ENCODE measurements around the gene ALG11. TPM values are rescaled to one million over a fixed set of nuclear protein-coding genes. Genes with fewer than 3 reads are reported as not detected.
"Not testable (repeated sequence)": the region's sequence is repeated elsewhere in the genome, so short reads cannot be mapped to it uniquely, and the experiment has no call there.

Gene ALG11
- polyA plus RNA-seq, 1 experiment: 19.6 TPM

- no peak for DNase-seq (ENCODE audit: low read depth, low spot score)
- Histone ChIP-seq H3K27me3 (ENCODE audit: control insufficient read depth, insufficient read depth, low read length) (peaks cover 6% of the 10 kb centered on the region), H3K9me3 (ENCODE audit: control insufficient read depth, insufficient read depth, low read length) (no peaks in the 10 kb centered on the region), H3K27ac (ENCODE audit: low read depth, low read length) (no peak overlapping the region), H3K4me3 (ENCODE audit: low read depth, low read length) (no peak overlapping the region)
- POLR2A ChIA-PET: no interaction called here
- TF ChIP-seq, protein P1, sequence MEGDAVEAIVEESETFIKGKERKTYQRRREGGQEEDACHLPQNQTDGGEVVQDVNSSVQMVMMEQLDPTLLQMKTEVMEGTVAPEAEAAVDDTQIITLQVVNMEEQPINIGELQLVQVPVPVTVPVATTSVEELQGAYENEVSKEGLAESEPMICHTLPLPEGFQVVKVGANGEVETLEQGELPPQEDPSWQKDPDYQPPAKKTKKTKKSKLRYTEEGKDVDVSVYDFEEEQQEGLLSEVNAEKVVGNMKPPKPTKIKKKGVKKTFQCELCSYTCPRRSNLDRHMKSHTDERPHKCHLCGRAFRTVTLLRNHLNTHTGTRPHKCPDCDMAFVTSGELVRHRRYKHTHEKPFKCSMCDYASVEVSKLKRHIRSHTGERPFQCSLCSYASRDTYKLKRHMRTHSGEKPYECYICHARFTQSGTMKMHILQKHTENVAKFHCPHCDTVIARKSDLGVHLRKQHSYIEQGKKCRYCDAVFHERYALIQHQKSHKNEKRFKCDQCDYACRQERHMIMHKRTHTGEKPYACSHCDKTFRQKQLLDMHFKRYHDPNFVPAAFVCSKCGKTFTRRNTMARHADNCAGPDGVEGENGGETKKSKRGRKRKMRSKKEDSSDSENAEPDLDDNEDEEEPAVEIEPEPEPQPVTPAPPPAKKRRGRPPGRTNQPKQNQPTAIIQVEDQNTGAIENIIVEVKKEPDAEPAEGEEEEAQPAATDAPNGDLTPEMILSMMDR (IDR thresholded peaks at IDR 0.05; ENCODE audit: low read depth, low read length): no peak
- CTCF ChIA-PET: no interaction called here
These were observed 33.2 kb upstream of the ALG11 start for GRCh38 chr13:51978796-51979556.

GRCh38 chr13:51980908-51981307 lies 31.3 kb upstream of the ALG11 start:
- CTCF ChIA-PET: no interaction called here
- POLR2A ChIA-PET: no interaction called here
- TF ChIP-seq, protein P1 (IDR thresholded peaks at IDR 0.05; ENCODE audit: low read depth, low read length): no peak
- H3K9me3 ChIP-seq (ENCODE audit: control insufficient read depth, insufficient read depth, low read length): no peaks in the 10 kb centered on the region
- DNase-seq (ENCODE audit: low read depth, low spot score): no peak
- H3K27me3 ChIP-seq (ENCODE audit: control insufficient read depth, insufficient read depth, low read length): peaks cover 6% of the 10 kb centered on the region
- no peak overlapping the region for H3K4me3 ChIP-seq (ENCODE audit: low read depth, low read length)
- no peak overlapping the region for H3K27ac ChIP-seq (ENCODE audit: low read depth, low read length)

GRCh38 chr13:51981355-51981754 lies 30.8 kb upstream of the ALG11 start:
- Histone ChIP-seq H3K9me3 (ENCODE audit: control insufficient read depth, insufficient read depth, low read length) (no peaks in the 10 kb centered on the region), H3K27me3 (ENCODE audit: control insufficient read depth, insufficient read depth, low read length) (peaks cover 6% of the 10 kb centered on the region), H3K27ac (ENCODE audit: low read depth, low read length) (no peak overlapping the region), H3K4me3 (ENCODE audit: low read depth, low read length) (no peak overlapping the region)
- TF ChIP-seq, protein P1 (IDR thresholded peaks at IDR 0.05; ENCODE audit: low read depth, low read length): no peak
- no peak for DNase-seq (ENCODE audit: low read depth, low spot score)
- ChIA-PET CTCF (no interaction called here), POLR2A (no interaction called here)

DNA sequence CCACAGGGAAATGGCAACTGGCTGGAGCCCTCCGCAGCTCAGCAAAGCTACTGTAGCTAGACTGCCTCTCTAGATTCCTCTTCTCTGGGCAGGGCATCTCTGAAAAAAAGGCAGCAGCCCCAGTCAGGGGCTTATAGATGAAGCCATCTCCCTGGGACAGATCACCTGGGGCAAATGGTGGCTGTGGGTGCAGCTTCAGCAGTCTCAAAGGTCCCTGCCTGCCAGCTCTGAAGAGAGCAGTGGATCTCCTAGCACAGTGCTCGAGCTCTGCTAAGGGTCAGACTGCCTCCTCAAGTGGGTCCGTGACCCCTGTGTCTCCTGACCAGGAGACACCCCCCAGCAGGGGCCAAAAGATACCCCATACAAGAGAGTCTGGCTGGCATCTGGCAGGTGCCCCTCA lies 28.9 kb upstream of the ALG11 start:
- DNase-seq (ENCODE audit: low read depth, low spot score); H3K27ac ChIP-seq (ENCODE audit: low read depth, low read length); H3K4me3 ChIP-seq (ENCODE audit: low read depth, low read length); POLR2A ChIA-PET; H3K9me3 ChIP-seq (ENCODE audit: control insufficient read depth, insufficient read depth, low read length); CTCF ChIA-PET; H3K27me3 ChIP-seq (ENCODE audit: control insufficient read depth, insufficient read depth, low read length): not testable (repeated sequence)

GRCh38 chr13:51984904-51985303 lies 27.3 kb upstream of the ALG11 start:
- H3K9me3 ChIP-seq (ENCODE audit: control insufficient read depth, insufficient read depth, low read length); H3K27me3 ChIP-seq (ENCODE audit: control insufficient read depth, insufficient read depth, low read length); H3K27ac ChIP-seq (ENCODE audit: low read depth, low read length); CTCF ChIA-PET; POLR2A ChIA-PET; H3K4me3 ChIP-seq (ENCODE audit: low read depth, low read length); DNase-seq (ENCODE audit: low read depth, low spot score): not testable (repeated sequence)

GRCh38 chr13:51988988-51989618 lies 23.1 kb upstream of the ALG11 start:
- ChIA-PET POLR2A (no interaction called here), CTCF (interaction anchor here (1.4 kb wide), 1 partner anchor 12 kb away, joined by 3 read pairs; no protein-coding TSS in a partner anchor)
- no peak overlapping the region for H3K27ac ChIP-seq (ENCODE audit: low read depth, low read length)
- no peak overlapping the region for H3K4me3 ChIP-seq (ENCODE audit: low read depth, low read length)
- H3K27me3 ChIP-seq (ENCODE audit: control insufficient read depth, insufficient read depth, low read length): peaks cover 9% of the 10 kb centered on the region
- no peaks in the 10 kb centered on the region for H3K9me3 ChIP-seq (ENCODE audit: control insufficient read depth, insufficient read depth, low read length)
- DNase-seq (ENCODE audit: low read depth, low spot score): no peak
- TF ChIP-seq, protein P1 (IDR thresholded peaks at IDR 0.05; ENCODE audit: low read depth, low read length): no peak
